RWPE1 (cell line): ENCODE measurements around the gene SIPA1.

Experiments used
- CTCF ChIA-PET: fragments of 350-600 bp; sonication (Branson Sonifier 250); formaldehyde crosslinking; extraction: SDS; loops from one replicate; lab custom pipeline; 2021; lab: Yijun Ruan, JAX
- POLR2A ChIA-PET: fragments of 400-600 bp; formaldehyde crosslinking; extraction: SDS; loops from one replicate; lab custom pipeline; 2020; ENCODE audit warnings: antibody characterized with exemption; ENCODE audit not compliant: low non-redundant PET; lab: Yijun Ruan, JAX
- DNase-seq: peaks from one replicate; pipeline ENCODE4 v3.0.0; 2012; ENCODE audit warnings: low spot score
- H3K27ac ChIP-seq: fragments of 450-650 bp; 2 replicates; pipeline ENCODE4 v1.5.1; 2017
- CTCF ChIP-seq: fragments of 450-650 bp; conservative IDR thresholded peaks from 2 replicates; pipeline ENCODE4 v1.5.1; 2017; ENCODE audit warnings: low read depth, mild to moderate bottlenecking

The SIPA1 gene

GRCh38 chr11:65607614-65608426 is 30.1 kb upstream of the SIPA1 start:
- H3K27ac ChIP-seq = peak overlapping the region; percentile 93
- no peak for DNase-seq
- CTCF ChIA-PET = interaction anchor here (0.6 to 3.7 kb wide), 2 partner anchors 14 to 799 kb away, joined by 3 to 16 read pairs; no protein-coding TSS in a partner anchor
- POLR2A ChIA-PET = interaction anchor here (0.6 kb wide), 1 partner anchor 638 kb away, joined by 3 read pairs; no protein-coding TSS in a partner anchor
- TF ChIP-seq CTCF = no peak

- DNase-seq = no peak
- no peak for TF ChIP-seq CTCF
- peak overlapping the region; percentile 93 for H3K27ac ChIP-seq
- ChIA-PET CTCF (interaction anchor here (0.6 to 3.7 kb wide), 3 partner anchors 11 to 38 kb away, joined by 3 to 16 read pairs (median 3); no protein-coding TSS in a partner anchor), POLR2A (no interaction called here)
Observed at GRCh38 chr11:65609229-65609628, 28.7 kb upstream of the SIPA1 start.

- no peak for TF ChIP-seq CTCF
- H3K27ac ChIP-seq = peak overlapping the region; percentile 93
- ChIA-PET POLR2A (no interaction called here), CTCF (interaction anchor here (0.5 to 3.7 kb wide), 3 partner anchors 16 to 670 kb away, joined by 3 to 16 read pairs (median 5); no protein-coding TSS in a partner anchor)
- no peak for DNase-seq
Observed at GRCh38 chr11:65609665-65610064, 28.2 kb upstream of the SIPA1 start.

DNA sequence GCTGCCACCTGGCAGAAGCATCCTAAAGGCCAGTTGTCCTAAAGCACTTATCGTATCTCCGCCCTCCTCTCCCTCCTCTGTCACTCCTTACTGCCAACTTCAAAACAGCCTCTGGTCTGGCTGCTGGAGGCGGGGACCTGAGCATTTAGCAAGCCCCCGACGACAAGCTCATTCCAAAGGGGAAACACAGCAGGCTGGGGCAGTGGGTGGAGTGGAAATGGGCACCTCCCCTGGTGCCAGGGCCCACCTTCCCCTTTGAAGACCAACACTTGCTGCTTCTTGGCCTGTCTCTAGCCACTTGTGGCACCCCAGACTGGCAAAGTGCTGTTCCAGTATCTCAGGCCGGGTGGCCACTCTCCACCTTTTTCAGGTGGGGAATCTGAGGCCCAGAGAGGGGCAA is 27.5 kb upstream of the SIPA1 start:
- no peak for DNase-seq
- CTCF ChIA-PET = interaction anchor here (0.6 to 1.0 kb wide), 4 partner anchors 17 to 39 kb away, joined by 3 to 4 read pairs (median 4); no protein-coding TSS in a partner anchor
- no peak for TF ChIP-seq CTCF
- H3K27ac ChIP-seq = peak overlapping the region; percentile 93
- POLR2A ChIA-PET = no interaction called here

DNA sequence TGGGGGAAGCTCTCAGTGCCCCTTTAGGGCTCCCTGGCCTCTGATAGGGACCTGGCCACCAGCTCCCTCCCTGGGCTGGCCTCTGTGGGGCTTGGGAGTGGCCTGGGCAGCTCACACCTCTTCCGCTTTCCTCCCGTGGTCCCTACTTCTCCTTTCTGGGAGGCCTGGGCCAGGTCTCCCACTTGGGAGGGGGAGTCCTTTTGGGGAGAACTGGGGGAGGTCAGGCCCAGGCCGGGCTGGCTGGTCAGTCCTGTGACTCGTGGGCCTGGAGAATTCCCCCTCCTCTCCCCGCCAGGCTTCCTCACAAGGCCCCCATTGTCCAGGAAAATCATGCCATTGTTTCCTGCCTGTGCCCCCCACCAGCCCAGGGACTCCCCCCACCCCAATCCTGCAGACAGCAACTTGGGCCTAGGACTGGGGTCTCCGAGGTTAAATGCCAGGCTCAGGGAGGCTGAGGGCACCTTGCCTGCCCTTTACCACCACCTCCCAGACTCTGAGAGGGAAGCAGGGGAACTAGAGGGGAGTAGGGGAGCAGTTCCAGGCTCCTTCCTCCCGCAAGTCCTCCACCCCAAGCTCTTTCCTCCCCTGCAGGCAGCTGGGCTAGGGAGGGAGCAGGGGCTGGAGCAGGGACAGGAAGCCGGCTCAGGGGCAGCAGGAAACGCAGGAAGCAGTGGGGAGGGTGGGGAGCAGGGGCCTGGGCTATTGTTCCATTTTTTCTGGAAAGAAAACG is 26.7 kb upstream of the SIPA1 start:
- no peak for DNase-seq
- ChIA-PET POLR2A (no interaction called here), CTCF (interaction anchor here (0.6 to 0.7 kb wide), 3 partner anchors 18 to 35 kb away, joined by 3 to 4 read pairs (median 4); no protein-coding TSS in a partner anchor)
- no peak for TF ChIP-seq CTCF
- peak overlapping the region; percentile 93 for H3K27ac ChIP-seq
